ENCODE measurements around the gene JADE3. TPM values are rescaled to one million over a fixed set of nuclear protein-coding genes. Genes with fewer than 3 reads are reported as not detected.

Gene JADE3
- total and polyA plus RNA-seq, 3 experiments from 2014 or later, result 1.6 TPM; not detected in 1

DNA sequence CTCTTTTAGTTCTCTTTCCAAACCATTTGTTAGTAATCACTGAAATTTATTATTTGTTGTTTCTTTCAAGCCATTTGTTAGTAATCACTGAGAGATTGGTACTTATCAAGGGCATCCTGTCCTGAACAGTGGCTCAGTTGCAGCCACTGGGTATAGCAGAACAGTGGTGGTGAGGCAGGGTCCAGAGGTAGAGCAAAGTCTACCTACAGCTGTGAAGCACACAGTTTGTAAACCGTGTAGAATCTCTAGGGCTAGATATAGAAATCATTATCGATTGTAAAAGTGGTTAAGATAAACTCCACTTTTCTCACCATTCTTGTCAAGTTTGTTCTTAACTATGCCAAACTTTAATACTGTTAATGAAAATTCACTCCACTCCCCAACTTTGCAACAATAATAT is 4.1 kb downstream of the JADE3 start:
- no peak overlapping the region for H3K27ac ChIP-seq (ENCODE audit: low read depth, low read length)
- H3K4me3 Mint-ChIP-seq, result no peak overlapping the region
- H3K9me3 ChIP-seq (ENCODE audit: low read length), result no peaks in the 10 kb centered on the region
- no peak overlapping the region for H3K4me3 ChIP-seq (ENCODE audit: low read length)
- H3K27me3 ChIP-seq (ENCODE audit: insufficient read depth, low read length, poor library complexity, severe bottlenecking), result peaks cover 13% of the 10 kb centered on the region
- H3K27ac Mint-ChIP-seq, result no peak overlapping the region
- H3K9me3 Mint-ChIP-seq, result peaks cover 3 to 5% (median 4%) of the 10 kb centered on the region in 5 donors
- ChIA-PET CTCF (no interaction called here), POLR2A (no interaction called here)
- peaks cover 8 to 18% (median 8%) of the 10 kb centered on the region in 3 donors for H3K4me1 Mint-ChIP-seq
- H3K36me3 Mint-ChIP-seq, result peaks cover 0 to 3% (median 0%) of the 10 kb centered on the region in 3 donors
- H3K27me3 Mint-ChIP-seq, result peaks cover 41 to 66% of the 10 kb centered on the region in 2 donors
- no peak for DNase-seq
- H3K36me3 ChIP-seq (ENCODE audit: insufficient read depth, low read length), result no peaks in the 10 kb centered on the region
- peaks cover 8% of the 10 kb centered on the region for H3K4me1 ChIP-seq (ENCODE audit: insufficient read depth, low read length)

DNA sequence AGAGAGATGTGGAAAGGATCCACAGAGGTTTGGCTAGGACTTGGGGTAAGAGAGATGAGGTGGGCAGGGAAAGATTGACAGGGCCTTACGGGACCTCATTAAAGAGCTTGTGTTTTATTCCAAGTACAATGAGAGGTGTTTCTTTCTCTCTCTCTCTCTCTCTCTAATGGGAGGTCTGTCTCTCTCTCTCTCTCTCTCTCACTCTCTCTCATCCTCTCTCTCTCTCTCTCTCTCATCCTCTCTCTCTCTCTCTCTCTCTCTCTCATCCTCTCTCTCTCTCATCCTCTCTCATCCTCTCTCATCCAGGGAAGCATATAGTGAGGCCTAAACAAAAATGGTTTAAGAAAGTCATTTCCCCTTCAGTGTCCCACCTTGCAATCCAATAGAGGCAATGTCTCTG is 5.4 kb downstream of the JADE3 start:
- Mint-ChIP-seq H3K9me3 (peaks cover 4 to 6% (median 5%) of the 10 kb centered on the region in 5 donors), H3K4me3 (no peak overlapping the region), H3K4me1 (peaks cover 8 to 12% (median 8%) of the 10 kb centered on the region in 3 donors), H3K36me3 (peaks cover 0 to 3% (median 0%) of the 10 kb centered on the region in 3 donors), H3K27me3 (peaks cover 48 to 73% of the 10 kb centered on the region in 2 donors), H3K27ac (no peak overlapping the region)
- Histone ChIP-seq H3K4me1 (ENCODE audit: insufficient read depth, low read length) (peaks cover 8% of the 10 kb centered on the region), H3K27ac (ENCODE audit: low read depth, low read length) (no peak overlapping the region), H3K27me3 (ENCODE audit: insufficient read depth, low read length, poor library complexity, severe bottlenecking) (peaks cover 13% of the 10 kb centered on the region), H3K9me3 (ENCODE audit: low read length) (no peaks in the 10 kb centered on the region), H3K36me3 (ENCODE audit: insufficient read depth, low read length) (no peaks in the 10 kb centered on the region), H3K4me3 (ENCODE audit: low read length) (no peak overlapping the region)
- POLR2A ChIA-PET, result no interaction called here
- CTCF ChIA-PET, result no interaction called here
- DNase-seq, result no peak

DNA sequence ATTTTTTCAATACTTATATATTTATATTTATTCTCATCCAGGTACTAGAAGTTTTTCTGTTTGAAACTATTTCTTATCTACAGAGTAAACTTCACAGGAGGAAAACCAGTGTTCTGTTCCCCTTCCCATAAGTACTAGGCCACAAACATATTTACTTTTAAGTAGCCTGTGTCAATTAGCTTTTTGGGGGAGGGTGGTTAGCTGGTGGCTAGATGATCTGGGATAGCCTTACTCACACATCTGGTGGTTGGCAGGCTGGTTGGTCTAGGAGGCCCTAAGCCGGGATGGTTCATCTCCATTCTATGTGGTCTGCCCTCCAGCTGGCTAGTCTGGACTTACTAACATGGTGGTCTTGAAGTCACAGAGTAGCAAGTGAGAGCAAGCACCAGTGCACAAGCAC is 6.2 kb downstream of the JADE3 start:
- Histone ChIP-seq H3K27me3 (ENCODE audit: insufficient read depth, low read length, poor library complexity, severe bottlenecking) (peaks cover 12% of the 10 kb centered on the region), H3K36me3 (ENCODE audit: insufficient read depth, low read length) (no peaks in the 10 kb centered on the region), H3K27ac (ENCODE audit: low read depth, low read length) (no peak overlapping the region), H3K4me3 (ENCODE audit: low read length) (no peak overlapping the region), H3K4me1 (ENCODE audit: insufficient read depth, low read length) (peaks cover 7% of the 10 kb centered on the region), H3K9me3 (ENCODE audit: low read length) (no peaks in the 10 kb centered on the region)
- Mint-ChIP-seq H3K9me3 (peaks cover 4 to 6% (median 5%) of the 10 kb centered on the region in 5 donors), H3K4me3 (no peak overlapping the region), H3K27me3 (peaks cover 49 to 72% of the 10 kb centered on the region in 2 donors), H3K27ac (no peak overlapping the region), H3K36me3 (peaks cover 0 to 3% (median 0%) of the 10 kb centered on the region in 3 donors), H3K4me1 (peaks cover 6 to 11% (median 7%) of the 10 kb centered on the region in 3 donors)
- ChIA-PET CTCF (no interaction called here), POLR2A (no interaction called here)
- DNase-seq, result no peak

DNA sequence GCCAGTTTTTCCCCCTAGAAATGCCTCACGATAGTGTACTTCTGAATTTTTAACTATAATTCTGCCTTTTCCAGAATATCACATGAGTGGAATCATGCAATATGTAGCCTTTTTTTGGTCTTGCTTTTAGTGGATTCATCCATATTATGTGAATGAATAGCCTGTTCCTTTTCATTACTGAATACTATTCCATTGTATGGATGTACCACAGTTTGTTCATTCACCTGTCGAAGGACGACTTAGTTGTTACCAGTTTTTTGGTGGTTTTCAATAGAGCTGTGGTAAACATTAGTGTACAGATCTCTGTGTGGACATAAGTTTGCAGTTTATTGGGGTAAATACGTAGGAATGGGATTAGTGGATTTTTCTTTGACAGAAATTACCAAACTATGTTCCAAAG is 8.0 kb downstream of the JADE3 start:
- no peak overlapping the region for H3K4me3 ChIP-seq (ENCODE audit: low read length)
- no peak overlapping the region for H3K4me3 Mint-ChIP-seq
- ChIA-PET CTCF (no interaction called here), POLR2A (no interaction called here)
- H3K4me1 Mint-ChIP-seq, result no peaks in the 10 kb centered on the region
- H3K27ac Mint-ChIP-seq, result peak overlapping the region in 1 of 8 donors; percentile 38
- no peaks in the 10 kb centered on the region for H3K4me1 ChIP-seq (ENCODE audit: insufficient read depth, low read length)
- peaks cover 0 to 3% (median 0%) of the 10 kb centered on the region in 3 donors for H3K36me3 Mint-ChIP-seq
- no peaks in the 10 kb centered on the region for H3K9me3 ChIP-seq (ENCODE audit: low read length)
- no peaks in the 10 kb centered on the region for H3K36me3 ChIP-seq (ENCODE audit: insufficient read depth, low read length)
- no peak for DNase-seq
- H3K27ac ChIP-seq (ENCODE audit: low read depth, low read length), result no peak overlapping the region
- peaks cover 34 to 63% of the 10 kb centered on the region in 2 donors for H3K27me3 Mint-ChIP-seq
- peaks cover 4 to 6% (median 5%) of the 10 kb centered on the region in 5 donors for H3K9me3 Mint-ChIP-seq
- H3K27me3 ChIP-seq (ENCODE audit: insufficient read depth, low read length, poor library complexity, severe bottlenecking), result no peaks in the 10 kb centered on the region

DNA sequence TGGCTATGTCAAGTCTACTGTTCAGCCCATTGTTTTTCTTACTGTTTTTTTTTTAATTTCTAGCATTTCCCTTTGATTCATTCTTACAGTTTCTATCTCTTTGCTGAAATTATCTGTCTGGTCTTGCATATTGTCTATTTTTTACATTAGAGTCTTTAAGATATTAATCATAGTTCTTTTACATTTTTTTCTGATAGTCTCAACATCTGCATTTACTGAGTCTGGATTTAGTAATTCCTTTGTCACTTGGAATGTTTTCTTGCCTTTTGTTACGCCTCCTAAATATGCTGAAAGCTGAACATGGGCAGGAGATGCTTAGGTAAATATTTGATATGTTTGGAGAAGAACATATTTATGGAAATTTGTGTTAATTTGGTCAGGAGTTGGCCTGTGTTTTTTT is 10.4 kb downstream of the JADE3 start:
- Mint-ChIP-seq H3K27ac (no peak overlapping the region), H3K36me3 (peaks cover 0 to 3% (median 0%) of the 10 kb centered on the region in 3 donors), H3K9me3 (peaks cover 4 to 6% (median 5%) of the 10 kb centered on the region in 5 donors), H3K4me1 (no peaks in the 10 kb centered on the region), H3K4me3 (no peak overlapping the region), H3K27me3 (peaks cover 20 to 48% of the 10 kb centered on the region in 2 donors)
- DNase-seq, result no peak
- no peaks in the 10 kb centered on the region for H3K9me3 ChIP-seq (ENCODE audit: low read length)
- no peaks in the 10 kb centered on the region for H3K27me3 ChIP-seq (ENCODE audit: insufficient read depth, low read length, poor library complexity, severe bottlenecking)
- CTCF ChIA-PET, result no interaction called here
- no peak overlapping the region for H3K4me3 ChIP-seq (ENCODE audit: low read length)
- no peak overlapping the region for H3K27ac ChIP-seq (ENCODE audit: low read depth, low read length)
- H3K4me1 ChIP-seq (ENCODE audit: insufficient read depth, low read length), result no peaks in the 10 kb centered on the region
- H3K36me3 ChIP-seq (ENCODE audit: insufficient read depth, low read length), result no peaks in the 10 kb centered on the region
- POLR2A ChIA-PET, result no interaction called here

DNA sequence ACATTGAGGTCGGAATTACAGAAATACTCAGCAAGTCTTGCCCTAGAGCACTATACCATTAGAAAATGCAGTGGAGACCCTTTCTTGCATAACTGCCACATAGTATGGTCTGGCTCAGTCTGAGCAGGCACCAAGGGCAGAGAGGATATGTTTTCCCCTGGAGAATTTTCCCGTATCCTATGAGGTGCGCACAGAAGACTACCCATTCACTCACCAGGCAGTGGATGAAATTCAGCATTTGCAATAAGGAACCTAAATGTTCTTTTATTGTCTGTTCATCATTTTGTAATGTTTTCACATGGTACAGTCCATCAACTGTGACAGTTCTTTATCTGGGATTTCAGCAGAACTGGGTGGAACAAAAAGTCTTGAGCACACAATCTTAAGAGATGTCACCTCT is 15.5 kb downstream of the JADE3 start:
- Histone ChIP-seq H3K9me3 (ENCODE audit: low read length) (no peaks in the 10 kb centered on the region), H3K4me3 (ENCODE audit: low read length) (no peak overlapping the region), H3K27ac (ENCODE audit: low read depth, low read length) (no peak overlapping the region), H3K27me3 (ENCODE audit: insufficient read depth, low read length, poor library complexity, severe bottlenecking) (no peaks in the 10 kb centered on the region), H3K36me3 (ENCODE audit: insufficient read depth, low read length) (no peaks in the 10 kb centered on the region), H3K4me1 (ENCODE audit: insufficient read depth, low read length) (no peaks in the 10 kb centered on the region)
- POLR2A ChIA-PET, result no interaction called here
- CTCF ChIA-PET, result no interaction called here
- no peaks in the 10 kb centered on the region for H3K9me3 Mint-ChIP-seq
- H3K4me1 Mint-ChIP-seq, result no peaks in the 10 kb centered on the region
- H3K27me3 Mint-ChIP-seq, result peaks cover under 1 to 26% of the 10 kb centered on the region in 2 donors
- no peaks in the 10 kb centered on the region for H3K36me3 Mint-ChIP-seq
- DNase-seq, result no peak
- no peak overlapping the region for H3K27ac Mint-ChIP-seq
- no peak overlapping the region for H3K4me3 Mint-ChIP-seq

DNA sequence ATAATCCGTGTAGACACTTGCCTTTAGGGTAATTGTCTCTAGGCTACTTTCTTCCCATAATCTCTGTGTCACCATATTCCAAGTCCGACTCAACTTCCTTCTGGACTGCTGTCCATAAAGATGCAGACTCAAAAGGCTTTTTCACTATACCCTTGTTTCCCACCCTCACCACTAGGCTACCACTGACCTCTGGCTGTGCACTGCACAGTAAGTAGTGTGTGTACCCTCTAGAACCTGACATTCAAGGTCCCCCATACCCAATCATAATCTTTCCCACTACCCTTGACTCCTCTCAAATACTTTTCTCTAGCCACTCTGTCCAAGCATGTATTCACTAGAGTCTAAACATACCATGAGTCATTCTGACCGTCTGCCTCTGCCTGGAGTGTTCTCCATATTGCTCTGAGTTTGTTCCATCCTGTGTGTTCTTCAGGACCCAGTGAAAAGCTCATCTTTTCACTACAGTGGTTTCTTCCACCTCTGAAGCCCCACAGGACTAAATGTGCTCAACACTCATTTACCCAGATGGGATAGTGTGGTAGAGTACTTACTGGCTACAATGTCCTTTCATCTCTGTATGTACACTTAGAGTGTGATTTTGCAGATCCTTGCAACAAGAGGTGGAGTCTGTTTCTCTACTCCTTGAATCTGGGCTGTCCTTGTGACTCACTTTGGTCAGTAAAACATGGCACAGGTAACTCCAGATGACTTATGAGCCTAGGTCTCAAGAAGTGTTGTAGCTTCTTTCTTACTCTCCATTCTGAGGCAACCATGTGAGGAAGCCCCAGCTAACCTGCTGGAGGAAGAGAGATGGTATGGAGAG is 17.4 kb downstream of the JADE3 start:
- H3K9me3 ChIP-seq (ENCODE audit: low read length), result no peaks in the 10 kb centered on the region
- Mint-ChIP-seq H3K4me1 (no peaks in the 10 kb centered on the region), H3K27me3 (peaks cover 0 to 17% of the 10 kb centered on the region in 2 donors), H3K36me3 (no peaks in the 10 kb centered on the region), H3K27ac (no peak overlapping the region), H3K4me3 (no peak overlapping the region), H3K9me3 (no peaks in the 10 kb centered on the region)
- H3K27me3 ChIP-seq (ENCODE audit: insufficient read depth, low read length, poor library complexity, severe bottlenecking), result no peaks in the 10 kb centered on the region
- H3K4me3 ChIP-seq (ENCODE audit: low read length), result no peak overlapping the region
- ChIA-PET CTCF (no interaction called here), POLR2A (no interaction called here)
- DNase-seq, result no peak
- no peak overlapping the region for H3K27ac ChIP-seq (ENCODE audit: low read depth, low read length)
- H3K4me1 ChIP-seq (ENCODE audit: insufficient read depth, low read length), result no peaks in the 10 kb centered on the region
- no peaks in the 10 kb centered on the region for H3K36me3 ChIP-seq (ENCODE audit: insufficient read depth, low read length)

DNA sequence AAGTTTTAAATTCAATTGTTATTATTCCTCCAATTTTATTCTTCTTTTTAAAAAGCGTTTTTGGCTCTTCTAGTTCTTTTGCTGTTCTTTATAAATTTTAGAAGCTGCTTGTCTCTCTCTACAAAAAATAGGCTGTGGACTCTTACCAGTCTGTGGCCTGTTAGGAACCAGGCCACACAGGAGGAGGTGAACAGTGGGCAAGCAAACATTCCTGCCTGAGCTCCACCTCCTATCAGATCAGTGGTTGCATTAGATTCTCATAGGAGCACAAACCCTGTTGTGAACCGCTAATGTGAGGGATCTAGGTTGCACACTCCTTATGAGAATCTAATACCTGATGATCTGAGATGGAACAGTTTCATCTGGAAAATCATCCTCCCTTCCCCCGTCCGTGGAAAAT is 23.1 kb downstream of the JADE3 start:
- H3K9me3 Mint-ChIP-seq, result peaks cover 0 to 5% (median 4%) of the 10 kb centered on the region in 5 donors
- H3K27me3 ChIP-seq (ENCODE audit: insufficient read depth, low read length, poor library complexity, severe bottlenecking), result no peaks in the 10 kb centered on the region
- H3K4me3 Mint-ChIP-seq, result no peak overlapping the region
- H3K4me1 ChIP-seq (ENCODE audit: insufficient read depth, low read length), result no peaks in the 10 kb centered on the region
- no peaks in the 10 kb centered on the region for H3K9me3 ChIP-seq (ENCODE audit: low read length)
- DNase-seq, result no peak
- no peaks in the 10 kb centered on the region for H3K4me1 Mint-ChIP-seq
- H3K36me3 Mint-ChIP-seq, result no peaks in the 10 kb centered on the region
- CTCF ChIA-PET, result no interaction called here
- H3K36me3 ChIP-seq (ENCODE audit: insufficient read depth, low read length), result no peaks in the 10 kb centered on the region
- no peak overlapping the region for H3K4me3 ChIP-seq (ENCODE audit: low read length)
- peaks cover 3 to 8% of the 10 kb centered on the region in 2 donors for H3K27me3 Mint-ChIP-seq
- H3K27ac Mint-ChIP-seq, result no peak overlapping the region
- POLR2A ChIA-PET, result no interaction called here
- no peak overlapping the region for H3K27ac ChIP-seq (ENCODE audit: low read depth, low read length)
